NT2/D1 (cell line): Measurements from ENCODE around the gene IL19.
A peak's percentile ranks its signal among the peaks of the same experiment; 100 is the strongest.
"Not testable (repeated sequence)": the region's sequence is repeated elsewhere in the genome, so short reads cannot be mapped to it uniquely, and the experiment has no call there.

Source experiments
- DNase-seq: peaks from one replicate; pipeline ENCODE4 v3.0.0-alpha.2; 2011; ENCODE audit warnings: low read depth, low spot score
- H3K27me3 ChIP-seq: 2 replicates; pipeline ENCODE4 v1.6.0; 2011; ENCODE audit warnings: mild to moderate bottlenecking; ENCODE audit not compliant: insufficient read length, insufficient read depth
- H3K36me3 ChIP-seq: 2 replicates; pipeline ENCODE4 v1.6.1; 2011; ENCODE audit warnings: mild to moderate bottlenecking, low read length, mixed read lengths; ENCODE audit not compliant: insufficient read depth, insufficient read length
- H3K4me1 ChIP-seq: 2 replicates; pipeline ENCODE4 v1.5.1; 2011; ENCODE audit not compliant: insufficient read depth, insufficient read length
- H3K4me3 ChIP-seq: 2 replicates; pipeline ENCODE4 v1.5.1; 2011; ENCODE audit warnings: low read depth; ENCODE audit not compliant: insufficient read length
- H3K9ac ChIP-seq: 2 replicates; pipeline ENCODE4 v1.6.0; 2011; ENCODE audit warnings: low read depth; ENCODE audit not compliant: insufficient read length
- H3K9me3 ChIP-seq: 2 replicates; pipeline ENCODE4 v1.5.1; 2011; ENCODE audit warnings: mild to moderate bottlenecking, low read length; ENCODE audit not compliant: insufficient read depth
- SUZ12 ChIP-seq: IDR thresholded peaks from 2 replicates; pipeline ENCODE4 v1.6.1; 2011; ENCODE audit not compliant: insufficient read length, insufficient read depth; ENCODE audit errors: extremely low read depth
- YY1 ChIP-seq: IDR thresholded peaks from 2 replicates; pipeline ENCODE4 v1.6.1; 2011; ENCODE audit not compliant: insufficient read length, insufficient read depth
- ZNF274 ChIP-seq: IDR thresholded peaks from 2 replicates; pipeline ENCODE4 v1.6.1; 2011; ENCODE audit warnings: mild to moderate bottlenecking, low read depth, low read length

The IL19 gene

GRCh38 chr1:206754011-206754410, 16.6 kb upstream of the IL19 start:
- no peaks in the 10 kb centered on the region for H3K36me3 ChIP-seq
- no peaks in the 10 kb centered on the region for H3K4me1 ChIP-seq
- H3K4me3 ChIP-seq, result no peak overlapping the region
- H3K9ac ChIP-seq, result no peak overlapping the region
- DNase-seq, result no peak
- no peaks in the 10 kb centered on the region for H3K27me3 ChIP-seq
- no peaks in the 10 kb centered on the region for H3K9me3 ChIP-seq
- TF ChIP-seq SUZ12 (no peak), ZNF274 (no peak), YY1 (no peak)

DNA sequence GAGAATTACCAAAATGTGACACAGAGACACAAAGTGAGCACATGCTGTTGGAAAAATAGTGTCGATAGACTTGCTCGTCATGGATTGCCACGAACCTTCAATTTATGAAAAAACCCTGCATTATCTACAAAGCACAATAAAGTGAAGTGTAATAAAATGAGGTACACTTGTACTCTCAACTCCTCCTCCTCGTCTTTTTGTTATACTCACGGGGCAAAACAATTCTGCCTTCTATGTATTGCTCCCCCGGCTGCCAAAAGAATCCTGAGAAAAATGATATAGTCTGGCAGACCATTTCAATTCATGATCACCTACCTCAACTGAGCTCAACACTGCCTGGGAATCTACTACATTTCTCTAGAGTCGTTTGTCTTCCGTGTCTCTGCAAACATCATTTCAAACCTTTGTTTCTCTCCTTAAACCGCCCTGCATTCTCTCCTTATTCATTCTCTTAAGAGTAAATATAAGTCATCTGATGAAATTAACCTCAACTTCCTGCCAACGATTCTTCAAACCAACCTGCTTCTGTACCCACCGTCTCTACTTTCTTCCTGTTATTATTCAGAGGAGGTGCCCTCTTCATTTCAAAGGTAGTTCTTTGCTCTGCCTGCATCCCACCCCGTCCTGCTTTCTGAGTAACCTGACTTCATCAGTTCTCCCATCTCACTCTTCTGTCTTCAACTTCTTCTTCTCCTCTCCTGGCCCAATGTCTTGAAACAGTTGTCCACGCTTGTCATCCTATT, 12.9 kb upstream of the IL19 start:
- Histone ChIP-seq H3K27me3 (no peaks in the 10 kb centered on the region), H3K9ac (no peak overlapping the region), H3K9me3 (no peaks in the 10 kb centered on the region), H3K4me1 (no peaks in the 10 kb centered on the region), H3K4me3 (no peak overlapping the region), H3K36me3 (no peaks in the 10 kb centered on the region)
- DNase-seq, result no peak
- TF ChIP-seq YY1 (no peak), SUZ12 (no peak), ZNF274 (no peak)

DNA sequence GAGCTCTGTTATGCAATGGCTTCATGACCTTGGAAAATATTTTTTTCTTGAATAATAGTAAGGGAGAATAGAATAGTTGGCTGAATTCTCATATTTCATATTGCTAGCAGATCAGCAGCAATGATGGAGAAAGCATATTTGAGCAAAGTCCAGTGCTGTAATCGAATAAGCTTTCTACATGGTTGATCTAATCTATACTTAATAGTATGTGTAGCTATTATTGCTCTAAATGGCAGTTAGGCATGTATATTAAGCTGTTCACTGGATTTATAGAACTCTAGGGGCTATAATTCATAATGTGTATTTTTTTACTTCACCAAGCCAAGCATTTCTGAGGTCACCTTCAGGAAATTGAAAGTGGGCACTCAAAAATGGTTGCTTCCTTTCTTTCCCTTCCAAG, 10.0 kb upstream of the IL19 start:
- no peaks in the 10 kb centered on the region for H3K9me3 ChIP-seq
- TF ChIP-seq SUZ12 (no peak), ZNF274 (no peak), YY1 (no peak)

GRCh38 chr1:206761159-206761768, 9.3 kb upstream of the IL19 start:
- Histone ChIP-seq H3K9ac (no peak overlapping the region), H3K4me3 (no peak overlapping the region), H3K27me3 (no peaks in the 10 kb centered on the region), H3K36me3 (no peaks in the 10 kb centered on the region), H3K9me3 (no peaks in the 10 kb centered on the region), H3K4me1 (no peaks in the 10 kb centered on the region)
- no peak for TF ChIP-seq YY1
- TF ChIP-seq ZNF274, result no peak
- no peak for TF ChIP-seq SUZ12
- no peak for DNase-seq

More for the DNA sequence above, 10.0 kb upstream of the IL19 start:
- H3K9ac ChIP-seq, result no peak overlapping the region
- H3K4me3 ChIP-seq, result no peak overlapping the region
- DNase-seq, result no peak
- H3K4me1 ChIP-seq, result no peaks in the 10 kb centered on the region
- no peaks in the 10 kb centered on the region for H3K36me3 ChIP-seq
- no peaks in the 10 kb centered on the region for H3K27me3 ChIP-seq

DNA sequence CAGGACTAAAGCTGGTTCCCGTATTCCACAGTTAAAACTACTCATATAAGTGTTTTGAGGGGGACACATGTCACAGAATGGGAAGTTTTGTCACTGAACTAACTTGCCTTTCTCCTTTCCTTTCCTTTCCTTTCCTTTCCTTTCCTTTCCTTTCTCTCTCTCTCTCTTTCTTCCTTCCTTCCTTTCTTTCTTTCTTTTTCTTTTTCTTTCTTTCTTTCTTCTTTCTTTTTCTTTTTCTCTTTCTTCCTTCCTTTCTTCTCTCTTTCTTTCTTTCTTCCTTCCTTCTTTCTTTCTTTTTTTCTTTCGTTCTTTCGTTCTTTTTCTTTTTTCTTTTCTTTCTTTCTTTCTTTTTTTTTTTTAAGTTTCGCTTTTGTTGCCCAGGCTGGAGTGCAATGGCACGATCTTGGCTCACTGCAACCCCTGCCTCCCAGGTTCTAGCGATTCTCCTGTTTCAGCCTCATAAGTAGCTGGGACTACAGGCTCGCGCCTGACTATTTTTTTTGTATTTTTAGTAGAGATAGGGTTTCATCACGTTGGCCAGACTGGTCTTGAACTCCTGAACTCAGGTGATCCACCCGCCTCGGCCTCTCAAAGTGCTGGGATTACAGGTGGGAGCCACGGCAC, 7.7 kb upstream of the IL19 start:
- not testable (repeated sequence) for H3K9ac ChIP-seq, H3K4me3 ChIP-seq, H3K27me3 ChIP-seq, H3K9me3 ChIP-seq, H3K36me3 ChIP-seq, H3K4me1 ChIP-seq, DNase-seq

GRCh38 chr1:206765771-206766170, 4.8 kb upstream of the IL19 start:
- H3K36me3 ChIP-seq, H3K9ac ChIP-seq, H3K27me3 ChIP-seq, DNase-seq, H3K4me3 ChIP-seq, H3K9me3 ChIP-seq: not testable (repeated sequence)
- peaks cover 14% of the 10 kb centered on the region for H3K4me1 ChIP-seq

- Histone ChIP-seq H3K36me3 (no peaks in the 10 kb centered on the region), H3K9ac (peak overlapping the region; percentile 24), H3K4me1 (peaks cover 19% of the 10 kb centered on the region), H3K4me3 (no peak overlapping the region), H3K9me3 (no peaks in the 10 kb centered on the region), H3K27me3 (peaks cover 1% of the 10 kb centered on the region)
- no peak for DNase-seq
- TF ChIP-seq ZNF274, result no peak
- TF ChIP-seq SUZ12, result no peak
Observed at GRCh38 chr1:206766251-206766856, 4.2 kb upstream of the IL19 start.
